ENCODE data around the gene SMAP2. TPM values are rescaled to one million over a fixed set of nuclear protein-coding genes. Genes with fewer than 3 reads are reported as not detected.
A peak's percentile ranks its signal among the peaks of the same experiment; 100 is the strongest.
"Not testable (repeated sequence)": the region's sequence is repeated elsewhere in the genome, so short reads cannot be mapped to it uniquely, and the experiment has no call there.

The SMAP2 gene
- total and polyA plus RNA-seq, 11 donors: 8.9 to 44.4 (median 12.9) TPM

DNA sequence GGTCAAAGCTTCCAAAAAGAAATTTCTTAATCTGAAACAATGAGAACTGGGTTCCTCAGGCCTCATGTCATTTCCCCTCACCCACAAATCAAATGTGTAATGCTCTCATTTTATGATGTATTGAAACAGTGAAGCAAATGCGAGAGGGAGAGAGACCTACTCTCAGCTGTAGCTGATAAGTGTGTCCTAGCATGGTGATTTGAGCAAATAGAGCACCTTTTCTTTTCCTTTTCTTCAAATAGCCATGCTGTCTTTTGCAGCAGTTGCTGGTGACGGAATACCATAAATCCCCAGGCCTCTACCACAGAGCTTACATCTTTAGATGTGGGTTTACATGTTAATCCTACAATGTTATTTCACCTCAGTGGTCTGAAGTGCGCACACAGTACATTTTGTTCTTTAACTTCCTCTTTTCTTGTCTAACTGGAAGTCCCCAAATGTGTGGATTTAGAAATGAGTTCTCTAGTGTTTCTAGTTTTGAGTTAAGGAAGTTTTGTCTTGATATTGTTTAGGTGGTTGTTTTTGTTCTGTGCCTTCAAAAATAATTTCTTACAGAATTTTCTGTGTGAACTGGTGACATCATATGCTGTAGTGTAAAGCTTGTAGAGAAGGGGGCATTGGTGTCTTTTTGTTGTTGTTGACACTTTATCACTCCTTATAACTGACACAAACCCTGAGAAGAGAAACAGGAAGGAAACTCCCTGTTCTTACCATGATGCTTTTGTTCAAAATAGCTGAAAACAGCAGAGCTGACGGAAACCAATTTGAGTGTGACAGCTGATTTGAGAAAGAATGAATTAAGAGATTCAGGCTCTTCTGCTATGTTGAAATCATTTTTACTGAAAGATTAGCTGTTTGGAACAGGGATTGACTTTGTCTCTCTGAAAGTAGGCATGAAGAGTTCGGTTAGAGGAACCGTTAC, 12.2 kb downstream of the SMAP2 start:
- WGBS, 4 donors: 55 to 67% (median 61%) methylated on average over 6 of the region's 6 CpGs
- intact Hi-C loops (cut with DNase I): no loop called here
- H3K4me3 ChIP-seq: peak overlapping the region in 3 of 12 donors; percentile 19 to 39 (median 30)

DNA sequence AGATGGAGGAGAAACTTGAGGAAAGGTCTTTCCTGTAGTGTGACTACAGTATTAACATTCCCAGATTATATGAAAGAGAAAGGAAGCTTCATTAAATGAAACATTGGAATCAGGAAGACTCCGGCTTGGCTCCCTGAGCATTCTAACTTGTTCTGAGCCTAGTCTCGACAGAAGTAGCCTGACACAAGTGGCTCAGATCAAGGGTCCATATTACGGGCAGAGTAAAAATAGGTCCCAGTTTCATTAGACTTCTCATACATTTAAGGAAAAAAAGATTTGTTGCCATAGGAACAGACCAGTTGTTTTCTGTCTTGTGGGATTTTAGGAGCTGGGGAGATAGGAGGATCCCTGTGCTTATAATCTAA, 12.8 kb downstream of the SMAP2 start:
- intact Hi-C loops (cut with DNase I): no loop called here
- H3K27ac ChIP-seq: peak overlapping the region; percentile 45 to 99 (median 65)
- TF ChIP-seq, protein P1, sequence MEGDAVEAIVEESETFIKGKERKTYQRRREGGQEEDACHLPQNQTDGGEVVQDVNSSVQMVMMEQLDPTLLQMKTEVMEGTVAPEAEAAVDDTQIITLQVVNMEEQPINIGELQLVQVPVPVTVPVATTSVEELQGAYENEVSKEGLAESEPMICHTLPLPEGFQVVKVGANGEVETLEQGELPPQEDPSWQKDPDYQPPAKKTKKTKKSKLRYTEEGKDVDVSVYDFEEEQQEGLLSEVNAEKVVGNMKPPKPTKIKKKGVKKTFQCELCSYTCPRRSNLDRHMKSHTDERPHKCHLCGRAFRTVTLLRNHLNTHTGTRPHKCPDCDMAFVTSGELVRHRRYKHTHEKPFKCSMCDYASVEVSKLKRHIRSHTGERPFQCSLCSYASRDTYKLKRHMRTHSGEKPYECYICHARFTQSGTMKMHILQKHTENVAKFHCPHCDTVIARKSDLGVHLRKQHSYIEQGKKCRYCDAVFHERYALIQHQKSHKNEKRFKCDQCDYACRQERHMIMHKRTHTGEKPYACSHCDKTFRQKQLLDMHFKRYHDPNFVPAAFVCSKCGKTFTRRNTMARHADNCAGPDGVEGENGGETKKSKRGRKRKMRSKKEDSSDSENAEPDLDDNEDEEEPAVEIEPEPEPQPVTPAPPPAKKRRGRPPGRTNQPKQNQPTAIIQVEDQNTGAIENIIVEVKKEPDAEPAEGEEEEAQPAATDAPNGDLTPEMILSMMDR (IDR thresholded peaks at IDR 0.05): no peak
- TF ChIP-seq POLR2A (IDR thresholded peaks at IDR 0.05): no peak
- no peak for DNase-seq
- H3K4me1 ChIP-seq: peaks cover 0 to 95% (median 40%) of the 10 kb centered on the region in 12 donors
- no peaks in the 10 kb centered on the region for H3K27me3 ChIP-seq
- ATAC-seq: no peak
- 26 to 54% (median 37%) methylated on average over 3 of the region's 3 CpGs for WGBS, 4 donors
- peak overlapping the region in 3 of 12 donors; percentile 19 to 39 (median 30) for H3K4me3 ChIP-seq
- peaks cover 0 to 19% (median 0%) of the 10 kb centered on the region in 9 donors for H3K36me3 ChIP-seq
- no peaks in the 10 kb centered on the region for H3K9me3 ChIP-seq

More for the DNA sequence above, 12.2 kb downstream of the SMAP2 start:
- ATAC-seq (peak; percentile 53 to 77 (median 63)), DNase-seq (no peak)
- Histone ChIP-seq H3K27ac (peak overlapping the region; percentile 45 to 99 (median 65)), H3K9me3 (no peaks in the 10 kb centered on the region), H3K4me1 (peaks cover 0 to 95% (median 42%) of the 10 kb centered on the region in 12 donors), H3K27me3 (no peaks in the 10 kb centered on the region), H3K36me3 (peaks cover 0 to 19% (median 0%) of the 10 kb centered on the region in 9 donors)
- TF ChIP-seq POLR2A (IDR thresholded peaks at IDR 0.05): no peak
- TF ChIP-seq, protein P1 (IDR thresholded peaks at IDR 0.05): no peak

DNA sequence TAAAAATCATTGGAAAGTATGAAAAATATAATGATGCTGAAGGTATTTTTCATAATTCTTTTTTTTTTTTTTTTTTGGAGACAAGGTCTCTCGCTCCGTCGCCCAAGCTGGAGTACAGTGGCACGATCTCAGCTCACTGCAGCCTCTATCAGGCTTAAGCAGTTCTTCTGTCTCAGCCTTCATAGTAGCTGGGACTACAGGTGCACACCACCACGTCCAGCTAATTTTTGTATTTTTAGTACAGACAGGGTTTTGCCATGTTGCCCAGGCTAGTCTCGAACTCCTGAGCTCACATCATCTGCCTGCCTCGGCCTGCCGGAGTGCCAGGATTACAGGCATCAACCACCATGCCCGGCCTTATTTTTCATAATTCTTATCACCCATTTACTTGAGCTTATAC, 13.3 kb downstream of the SMAP2 start:
- peak overlapping the region; percentile 45 to 99 (median 65) for H3K27ac ChIP-seq

DNA sequence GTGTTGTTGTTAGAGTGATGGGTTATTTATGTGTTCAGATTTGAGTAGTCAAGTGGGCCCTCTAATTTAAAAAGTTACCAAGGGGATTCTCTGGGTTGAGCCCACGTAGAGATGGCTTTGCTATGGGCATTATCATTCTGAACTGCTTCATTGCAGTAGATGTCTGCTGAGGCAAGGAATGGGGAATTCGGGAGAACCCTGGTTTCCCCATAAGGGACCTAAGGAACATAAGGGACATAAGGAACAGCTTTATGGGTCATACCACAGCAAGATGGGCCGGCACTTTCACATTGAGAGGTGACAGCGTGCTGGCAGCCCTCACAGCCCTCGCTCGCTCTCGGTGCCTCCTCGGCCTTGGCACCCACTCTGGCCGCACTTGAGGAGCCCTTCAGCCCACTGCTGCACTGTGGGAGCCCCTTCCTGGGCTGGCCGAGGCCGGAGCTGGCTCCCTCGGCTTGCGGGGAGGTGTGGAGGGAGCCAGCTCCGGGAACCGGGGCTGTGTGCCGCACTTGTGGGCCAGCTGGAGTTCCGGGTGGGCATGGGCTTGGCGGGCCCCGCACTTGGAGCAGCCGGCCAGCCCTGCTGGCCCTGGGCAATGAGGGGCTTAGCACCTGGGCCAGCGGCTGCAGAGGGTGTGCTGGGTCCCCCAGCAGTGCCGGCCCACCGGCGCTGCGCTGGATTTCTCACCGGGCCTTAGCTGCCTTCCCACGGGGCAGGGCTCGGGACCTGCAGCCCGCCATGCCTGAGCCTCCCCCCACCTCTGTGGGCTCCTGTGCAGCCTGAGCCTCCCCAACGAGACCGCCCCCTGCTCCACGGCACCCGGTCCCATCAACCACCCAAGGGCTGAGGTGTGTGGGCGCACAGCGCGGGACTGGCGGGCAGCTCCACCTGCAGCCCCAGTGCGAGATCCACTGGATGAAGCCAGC, 14.1 kb downstream of the SMAP2 start:
- H3K4me3 ChIP-seq: peak overlapping the region in 1 of 12 donors; percentile 39
- H3K27ac ChIP-seq: peak overlapping the region in 9 of 12 donors; percentile 22 to 99 (median 73)
- ATAC-seq; H3K9me3 ChIP-seq; H3K27me3 ChIP-seq; intact Hi-C loops (cut with DNase I); DNase-seq: not testable (repeated sequence)
- peaks cover 0 to 95% (median 44%) of the 10 kb centered on the region in 12 donors for H3K4me1 ChIP-seq
- peaks cover 0 to 14% (median 0%) of the 10 kb centered on the region in 9 donors for H3K36me3 ChIP-seq
- 92 to 97% (median 96%) methylated on average over 17 to 38 of the region's 38 CpGs for WGBS, 4 donors

More for the DNA sequence above, 13.3 kb downstream of the SMAP2 start:
- no peaks in the 10 kb centered on the region for H3K27me3 ChIP-seq
- peak overlapping the region in 2 of 12 donors; percentile 30 to 39 for H3K4me3 ChIP-seq
- peaks cover 0 to 19% (median 0%) of the 10 kb centered on the region in 9 donors for H3K36me3 ChIP-seq
- H3K4me1 ChIP-seq: peaks cover 0 to 95% (median 39%) of the 10 kb centered on the region in 12 donors
- 73 to 87% (median 80%) methylated on average over 9 of the region's 9 CpGs for WGBS, 4 donors
- DNase-seq: no peak
- no peak for TF ChIP-seq POLR2A (IDR thresholded peaks at IDR 0.05)
- TF ChIP-seq, protein P1 (IDR thresholded peaks at IDR 0.05): no peak
- no peaks in the 10 kb centered on the region for H3K9me3 ChIP-seq
- no peak for ATAC-seq
- intact Hi-C loops (cut with DNase I): no loop called here

DNA sequence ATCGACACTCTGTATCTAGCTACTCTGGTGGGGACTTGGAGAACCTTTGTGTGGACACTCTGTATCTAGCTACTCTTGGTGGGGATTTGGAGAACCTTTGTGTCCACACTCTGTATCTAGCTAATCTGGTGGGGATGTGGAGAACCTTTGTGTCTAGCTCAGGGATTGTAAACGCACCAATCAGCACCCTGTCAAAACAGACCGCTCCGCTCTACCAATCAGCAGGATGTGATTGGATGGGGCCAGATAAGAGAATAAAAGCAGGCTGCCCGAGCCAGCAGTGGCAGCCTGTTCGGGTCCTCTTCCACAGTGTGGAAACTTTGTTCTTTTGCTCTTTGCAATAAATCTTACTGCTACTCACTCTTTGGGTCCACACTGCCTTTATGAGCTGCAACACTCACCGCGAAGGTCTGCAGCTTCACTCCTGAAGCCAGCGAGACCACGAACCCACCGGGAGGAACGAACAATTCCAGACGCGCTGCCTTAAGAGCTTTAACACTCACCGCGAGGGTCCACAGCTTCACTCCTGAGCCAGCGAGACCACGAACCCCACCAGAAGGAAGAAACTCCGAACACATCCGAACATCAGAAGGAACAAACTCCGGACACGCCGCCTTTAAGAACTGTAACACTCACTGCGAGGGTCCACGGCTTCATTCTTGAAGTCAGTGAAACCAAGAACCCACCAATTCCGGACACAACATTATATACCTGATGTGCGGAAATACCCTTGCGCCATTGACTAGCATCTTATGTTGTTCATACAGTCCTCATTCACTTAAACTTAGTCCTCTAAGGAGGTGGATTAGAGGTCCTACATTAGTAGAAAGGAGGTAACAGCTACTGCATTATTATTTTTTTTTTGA, 15.2 kb downstream of the SMAP2 start:
- 94 to 98% (median 95%) methylated on average over 26 to 28 of the region's 28 CpGs for WGBS, 4 donors
- H3K9me3 ChIP-seq; DNase-seq; ATAC-seq; intact Hi-C loops (cut with DNase I); H3K27me3 ChIP-seq; H3K36me3 ChIP-seq: not testable (repeated sequence)
- Histone ChIP-seq H3K27ac (peak overlapping the region in 2 of 12 donors; percentile 34 to 99), H3K4me3 (peak overlapping the region in 1 of 12 donors; percentile 43), H3K4me1 (peaks cover 0 to 95% (median 39%) of the 10 kb centered on the region in 12 donors)

Data from heart left ventricle (tissue), 16 donors.